GM21737 (cell line): ENCODE measurements around the gene NUDT8.
"Not testable (repeated sequence)": the region's sequence is repeated elsewhere in the genome, so short reads cannot be mapped to it uniquely, and the experiment has no call there.

Source experiments
- ATAC-seq: cut with Tn5 transposase; IDR thresholded peaks from one replicate; pipeline ENCODE4 v1.9.1; 2021; ENCODE audit warnings: mild to moderate bottlenecking, moderate library complexity; ENCODE audit not compliant: unreplicated experiment

The NUDT8 gene

DNA sequence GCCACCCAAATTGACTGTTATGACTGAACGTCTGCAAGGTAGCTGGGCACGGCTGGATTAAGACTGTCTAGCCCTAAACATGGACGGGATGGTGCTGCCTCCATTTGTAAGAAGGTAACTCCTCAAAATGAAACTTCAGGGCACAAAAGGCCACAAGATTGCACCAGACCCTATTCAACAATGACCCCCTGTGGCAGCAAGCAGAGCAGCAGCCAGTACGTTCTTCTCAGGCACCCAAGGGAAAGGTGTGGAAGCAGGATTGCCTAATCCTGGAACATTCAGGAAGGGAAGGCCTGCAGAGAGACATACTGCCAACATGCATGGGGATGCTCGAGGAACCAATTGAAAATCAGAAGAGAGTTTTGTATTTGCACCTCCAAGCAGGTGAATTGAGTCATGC lies 14.3 kb upstream of the NUDT8 start:
- no peak for ATAC-seq

DNA sequence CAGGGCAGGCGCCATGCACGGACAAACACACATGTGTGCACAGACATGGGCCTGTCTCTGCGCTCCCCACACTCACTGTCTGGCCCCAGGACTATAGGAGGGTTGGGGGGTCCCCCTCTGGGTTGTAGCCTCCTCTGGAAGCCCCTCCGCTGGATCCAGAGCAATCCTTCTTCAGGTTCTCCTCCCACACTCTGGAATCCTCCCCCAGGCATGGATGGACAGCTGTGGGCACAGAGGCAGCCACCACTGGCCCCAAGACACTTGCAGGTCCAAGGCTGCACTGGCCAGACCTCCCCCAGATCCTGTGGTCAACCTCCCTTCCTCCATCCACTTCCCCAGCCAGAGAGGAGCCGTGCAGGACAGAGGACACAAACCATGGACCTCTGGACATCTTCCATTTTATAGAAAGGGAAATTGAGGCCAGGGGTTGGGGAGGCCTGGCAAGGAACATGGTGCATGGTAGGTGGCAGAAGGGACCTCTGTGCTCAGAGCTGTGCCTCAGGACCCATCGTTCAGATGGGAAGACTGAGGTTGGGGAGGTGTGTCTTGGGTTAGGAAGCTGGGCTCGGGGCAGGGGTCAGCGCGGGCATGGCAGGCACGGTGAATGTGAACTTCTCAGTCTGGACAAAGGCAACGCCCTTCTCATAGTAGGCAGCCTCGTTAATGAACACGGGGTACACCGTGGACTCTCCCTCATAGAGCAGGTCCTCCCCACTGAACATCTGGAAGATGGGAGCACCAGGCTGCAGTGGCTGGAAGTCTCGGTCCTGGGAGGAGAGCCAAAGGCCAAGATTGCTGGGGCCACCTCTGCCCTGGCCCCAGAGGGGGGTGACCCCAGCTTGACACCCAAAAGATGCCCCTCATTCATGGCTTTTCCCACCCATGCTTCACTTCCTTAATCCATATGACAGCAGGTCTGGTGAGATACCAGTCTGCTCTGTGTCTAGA lies 12.7 kb upstream of the NUDT8 start:
- ATAC-seq, result no peak

GRCh38 chr11:67641338-67642172 lies 11.8 kb upstream of the NUDT8 start:
- no peak for ATAC-seq

- no peak for ATAC-seq
These were observed 11.1 kb upstream of the NUDT8 start for GRCh38 chr11:67640758-67641337.

DNA sequence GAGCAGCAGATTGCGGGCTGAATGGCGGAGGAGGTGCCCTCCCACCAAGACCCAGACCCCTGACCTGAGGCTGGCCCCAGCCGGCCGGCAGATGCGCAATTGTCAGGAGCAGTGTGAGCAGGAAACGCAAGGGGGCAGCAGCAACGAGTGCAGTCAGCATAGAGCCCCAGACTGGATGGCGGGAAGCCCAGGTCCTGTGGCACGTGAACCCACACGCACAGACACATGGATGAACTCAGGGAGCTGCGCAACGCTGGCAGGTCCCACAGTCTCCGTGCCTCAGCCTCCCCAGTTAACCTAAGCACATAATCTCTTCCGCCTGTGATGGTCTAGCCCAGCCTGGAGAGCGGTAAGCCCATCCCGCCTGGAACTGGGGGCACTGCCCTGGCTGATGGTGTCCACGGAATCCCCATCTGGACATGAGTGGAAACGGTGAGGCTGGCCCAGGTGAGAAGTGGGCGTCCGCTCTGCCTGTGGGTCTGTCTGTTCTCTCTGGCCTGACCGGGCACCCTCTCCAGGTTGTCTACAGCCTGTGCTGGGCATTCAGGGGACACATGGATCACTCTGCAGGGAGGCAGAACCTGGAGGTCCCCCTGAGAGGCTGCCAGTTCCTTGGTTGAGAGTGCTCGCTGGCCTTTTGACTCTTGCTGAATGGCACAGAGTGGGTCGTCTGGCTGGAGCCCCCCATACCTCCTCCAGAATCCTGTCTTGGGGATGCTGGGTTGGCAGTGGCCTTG lies 10.5 kb upstream of the NUDT8 start:
- ATAC-seq, result no peak

- no peak for ATAC-seq
These were observed 9.7 kb upstream of the NUDT8 start, which contains the start of gene TBX10 for GRCh38 chr11:67639438-67639859. Gene TBX10 (minus strand): TSS chr11:67639763. CDS start chr11:67639472, 291 bp downstream.

- no peak for ATAC-seq
These were observed 9.0 kb upstream of the NUDT8 start for GRCh38 chr11:67638535-67639437.

DNA sequence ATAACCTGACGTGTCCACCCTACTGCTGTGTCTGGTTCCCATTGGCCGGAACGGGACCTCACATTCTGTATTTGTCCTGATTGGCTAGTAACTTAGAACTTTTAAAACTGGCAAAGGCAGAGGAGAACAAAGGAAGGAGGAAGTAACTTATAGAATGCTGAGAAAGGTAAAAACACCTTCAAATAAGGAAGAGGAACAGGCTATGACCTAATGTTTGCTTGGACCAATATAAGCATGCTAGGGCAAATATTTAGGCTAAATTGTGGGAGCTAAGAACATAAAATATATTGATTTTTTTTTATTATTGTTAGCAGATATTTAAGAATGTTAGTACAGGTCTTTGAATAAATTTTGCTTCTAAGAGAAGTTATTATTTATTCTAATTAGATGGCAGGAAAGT lies 7.7 kb upstream of the NUDT8 start:
- ATAC-seq, result not testable (repeated sequence)

- ATAC-seq, result no peak
These were observed 7.2 kb upstream of the NUDT8 start for GRCh38 chr11:67636962-67637361.

GRCh38 chr11:67635231-67635521 lies 5.4 kb upstream of the NUDT8 start:
- no peak for ATAC-seq

DNA sequence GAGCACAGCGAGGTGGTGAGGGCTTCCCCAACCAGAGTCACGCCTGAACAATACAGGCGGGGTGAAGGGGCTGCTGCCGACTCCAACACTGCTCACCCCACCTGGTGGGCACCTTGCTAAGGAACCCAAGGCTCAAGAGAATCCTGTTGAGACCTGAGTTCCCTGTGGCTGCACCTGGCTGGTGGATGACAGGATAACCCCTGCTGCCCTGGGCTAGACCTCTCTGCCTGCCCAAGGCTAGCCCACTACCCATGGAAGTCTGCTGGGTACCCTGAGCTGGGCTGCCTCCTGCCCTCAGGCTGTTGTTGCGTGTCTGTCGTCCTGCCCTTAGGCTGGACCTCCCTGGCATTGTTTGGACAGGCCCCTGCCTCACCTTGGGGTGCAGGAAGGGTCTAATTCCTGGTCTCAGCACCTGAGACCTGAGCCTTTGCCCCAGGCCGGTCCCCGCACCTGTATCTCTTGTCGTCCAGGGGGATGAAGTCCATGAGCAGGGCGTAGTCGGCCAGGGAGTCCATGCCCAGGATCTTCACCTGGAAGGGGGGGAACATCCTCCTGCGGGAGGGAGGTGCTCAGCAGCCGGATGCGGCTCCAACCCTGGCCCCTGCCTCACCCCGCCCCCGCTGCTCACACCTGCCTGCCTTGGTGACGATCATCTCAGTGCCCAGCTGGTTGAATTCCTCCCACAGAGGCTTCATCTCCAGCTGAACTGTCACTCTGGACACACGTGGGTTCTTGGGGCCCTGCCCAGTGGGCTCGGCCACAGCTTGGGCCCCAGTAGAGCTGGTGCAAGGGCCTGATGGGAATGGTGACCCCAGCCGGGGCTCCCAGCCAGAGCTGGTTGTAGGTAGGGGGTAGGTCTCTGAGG lies 4.9 kb upstream of the NUDT8 start:
- ATAC-seq, result no peak

- no peak for ATAC-seq
These were observed 4.1 kb upstream of the NUDT8 start for GRCh38 chr11:67633758-67634365.

GRCh38 chr11:67632982-67633755 lies 3.4 kb upstream of the NUDT8 start:
- ATAC-seq, result no peak

GRCh38 chr11:67632175-67632981 lies 2.6 kb upstream of the NUDT8 start:
- ATAC-seq, result no peak

DNA sequence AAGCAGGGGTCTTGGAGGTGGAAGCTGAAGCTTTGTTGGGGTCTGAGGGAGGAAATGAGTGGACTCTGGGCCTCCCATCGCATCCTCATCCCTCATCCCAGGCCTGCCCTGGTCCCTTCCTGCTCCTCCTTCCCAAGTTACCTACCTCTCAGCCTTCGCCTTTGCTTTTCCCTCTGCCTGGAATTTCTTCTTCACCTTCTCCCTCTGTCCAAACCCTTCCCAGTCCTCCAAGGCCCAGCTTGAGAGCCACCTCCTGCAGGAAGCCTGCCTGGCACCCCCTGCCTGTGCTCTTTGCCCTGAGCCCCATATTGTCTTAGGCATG lies 2.1 kb upstream of the NUDT8 start:
- ATAC-seq, result no peak

GRCh38 chr11:67631411-67631810 lies 1.7 kb upstream of the NUDT8 start:
- ATAC-seq, result no peak

- ATAC-seq, result no peak
These were observed 1.2 kb upstream of the NUDT8 start for GRCh38 chr11:67630943-67631331.
